Stomach (tissue), 4 donors: Measurements from ENCODE around the gene LCN12.

Experiments used
- CTCF ChIP-seq, 7 experiments: fragments of 450-650 bp in 4 of 7; fragments of 200-600 bp in 3 of 7; sonication (generic) in 3 of 7; IDR thresholded peaks; one replicate each; pipeline ENCODE4 v1.5.1; 2016 to 2019; ENCODE audit warnings: antibody characterized with exemption in 7 of 7, control low read depth in 2 of 7, mild to moderate bottlenecking in 1 of 7
- POLR2A ChIP-seq, 4 donors: fragments of 450-650 bp; IDR thresholded peaks; one replicate each; pipeline ENCODE4 v1.6.1; 2016; ENCODE audit warnings: antibody characterized with exemption in 4 of 4, control low read depth in 2 of 4, mild to moderate bottlenecking in 1 of 4, moderate library complexity in 1 of 4
- POLR2AphosphoS5 ChIP-seq, 3 donors: sonication (generic); formaldehyde crosslinking; IDR thresholded peaks; one replicate each; pipeline ENCODE4 v1.6.1; 2016; ENCODE audit warnings: antibody characterized with exemption in 3 of 3

- TF ChIP-seq CTCF (IDR thresholded peaks at IDR 0.05) (no peak), POLR2A (IDR thresholded peaks at IDR 0.05) (no peak), POLR2AphosphoS5 (IDR thresholded peaks at IDR 0.05) (no peak)
These were observed 31.3 kb upstream of the LCN12 start for GRCh38 chr9:136920734-136921231.
